ENCODE results near the gene TMSB4X. TPM values are rescaled to one million over a fixed set of nuclear protein-coding genes. Genes with fewer than 3 reads are reported as not detected.

The TMSB4X gene
- total and polyA plus RNA-seq, 2 of the 4 experiments (the other 2 are of a cell fraction): 4,648 to 11,116 TPM

- H2AFZ ChIP-seq (replicated peaks; ENCODE audit: low read length, poor library complexity): no peak overlapping the region
- H2BK5ac ChIP-seq (ENCODE audit: low read depth, low read length, poor library complexity, severe bottlenecking): no peak overlapping the region
- peaks cover 21% of the 10 kb centered on the region for H3K4me1 ChIP-seq (ENCODE audit: control insufficient read depth, insufficient read depth, low read length)
- H3K4ac ChIP-seq (ENCODE audit: low read depth, low read length): no peak overlapping the region
- no peak overlapping the region for H3K4me2 ChIP-seq (ENCODE audit: low read depth, low read length)
- peaks cover 15% of the 10 kb centered on the region for H3K9me1 ChIP-seq (ENCODE audit: insufficient read depth, low read length)
- no peak for DNase-seq
- no TSS peak for BruUV-seq (replicated peaks)
- H3K79me1 ChIP-seq (ENCODE audit: low read depth in 1 of 2, low read length in 2 of 2): peaks cover 0 to 17% of the 10 kb centered on the region in 2 experiments; a peak in 2 of 4 replicates
- no peak overlapping the region for H2AK9ac ChIP-seq (replicated peaks; ENCODE audit: low read depth, low read length, poor library complexity)
- no peak overlapping the region for H4K8ac ChIP-seq (ENCODE audit: low read depth in 2 of 2, low read length in 2 of 2)
- no CpG with 5 or more reads among the region's 5 CpGs for WGBS, 2 experiments (ENCODE audit: extremely low coverage in 2 of 2, insufficient read length in 1 of 2)
- no peak overlapping the region for H2BK15ac ChIP-seq (ENCODE audit: low read depth, low read length)
- ChIA-PET CTCF (no interaction called here), POLR2A (ENCODE audit: unreplicated experiment) (interaction anchor here (0.6 kb wide), 1 partner anchor 12 kb away, joined by 3 read pairs; no protein-coding TSS in a partner anchor)
- no peak overlapping the region for H3K56ac ChIP-seq (ENCODE audit: extremely low read depth, insufficient read depth, low read length)
- dilution Hi-C loops (cut with HindIII; ENCODE audit: low sequenced_read_pairs, unreplicated experiment): no loop called here
- no peak overlapping the region for H3K18ac ChIP-seq (ENCODE audit: low read depth, low read length)
- in situ Hi-C loops (cut with MboI; ENCODE audit: low sequenced_read_pairs): loop anchor here (10.0 to 25.0 kb wide), 3 partner anchors 703 to 1086 kb away; partner anchors contain the start of genes GEMIN8, OFD1, TCEANC and TRAPPC2
- H2AK5ac ChIP-seq (ENCODE audit: low read depth, low read length): no peak overlapping the region
- no peak overlapping the region for H3K14ac ChIP-seq (replicated peaks; ENCODE audit: low read depth, low read length)
- TF ChIP-seq RAD21 (IDR thresholded peaks at IDR 0.05; ENCODE audit: low read length): no peak
- no peak for TF ChIP-seq CEBPB (IDR thresholded peaks at IDR 0.05; ENCODE audit: low read depth, low read length)
- TF ChIP-seq RFX5 (IDR thresholded peaks at IDR 0.05; ENCODE audit: low read depth, low read length): no peak
- TF ChIP-seq MAZ (IDR thresholded peaks at IDR 0.05; ENCODE audit: borderline replicate concordance, low read depth, low read length): no peak
- TF ChIP-seq MXI1 (IDR thresholded peaks at IDR 0.05; ENCODE audit: borderline replicate concordance, low read depth, low read length): no peak
- TF ChIP-seq ELK1 (IDR thresholded peaks at IDR 0.05; ENCODE audit: borderline replicate concordance, low read depth, low read length): no peak
- no peak for TF ChIP-seq CHD1 (IDR thresholded peaks at IDR 0.05; ENCODE audit: low read depth, low read length)
- TF ChIP-seq POLR2A (IDR thresholded peaks at IDR 0.05; ENCODE audit: low read depth, low read length): no peak
- no peak for TF ChIP-seq NFE2L2 (IDR thresholded peaks at IDR 0.05; ENCODE audit: low read depth, low read length)
- TF ChIP-seq FOS (IDR thresholded peaks at IDR 0.05; ENCODE audit: low read depth, low read length): no peak
- TF ChIP-seq BHLHE40 (IDR thresholded peaks at IDR 0.05; ENCODE audit: low read depth, low read length): no peak
- no peak for TF ChIP-seq CTCF (conservative IDR thresholded peaks at IDR 0.05; ENCODE audit: low read depth, low read length)
- no peak for TF ChIP-seq USF2 (IDR thresholded peaks at IDR 0.05; ENCODE audit: low read depth, low read length)
- TF ChIP-seq MAFK (IDR thresholded peaks at IDR 0.05; ENCODE audit: low read depth, low read length): no peak
- TF ChIP-seq SMC3 (IDR thresholded peaks at IDR 0.05; ENCODE audit: low read depth, low read length): no peak
- TF ChIP-seq RCOR1 (IDR thresholded peaks at IDR 0.05; ENCODE audit: insufficient replicate concordance, low read length): no peak
- intact Hi-C loops (cut with micrococcal nuclease): no loop called here
- H3K4me3 ChIP-seq (ENCODE audit: insufficient read depth, low read depth, low read length): no peak overlapping the region
- H3K23ac ChIP-seq (ENCODE audit: low read depth, low read length): no peak overlapping the region
- no peak overlapping the region for H3K27ac ChIP-seq (ENCODE audit: insufficient read depth, low read length)
- H4K5ac ChIP-seq (ENCODE audit: low read depth, low read length): no peak overlapping the region
- no peak overlapping the region for H2BK20ac ChIP-seq (ENCODE audit: low read depth, low read length)
- no peaks in the 10 kb centered on the region for H3K27me3 ChIP-seq (ENCODE audit: control insufficient read depth, insufficient read depth, low read length)
- no peak for ATAC-seq (ENCODE audit: low read depth)
- no peaks in the 10 kb centered on the region for H3K9me3 ChIP-seq (ENCODE audit: control insufficient read depth, insufficient read depth, low read length)
- H4K91ac ChIP-seq (ENCODE audit: insufficient read depth, low read depth, low read length): no peak overlapping the region
- no peaks in the 10 kb centered on the region for H3K36me3 ChIP-seq (ENCODE audit: control insufficient read depth, insufficient read depth, low read length)
- no peak overlapping the region for H3K9ac ChIP-seq (ENCODE audit: low read depth, low read length)
- no peaks in the 10 kb centered on the region for H4K20me1 ChIP-seq (ENCODE audit: insufficient read depth, low read length)
- H2BK120ac ChIP-seq (ENCODE audit: low read depth, low read length): no peak overlapping the region
These were observed 23.3 kb upstream of the TMSB4X start for GRCh38 chrX:12951595-12951975.
